ENCODE data around the gene CNST. TPM values are rescaled to one million over a fixed set of nuclear protein-coding genes. Genes with fewer than 3 reads are reported as not detected.

CNST gene
- total and polyA plus RNA-seq, 5 donors from 2014 or later, result 54.4 to 115 (median 66.6) TPM

DNA sequence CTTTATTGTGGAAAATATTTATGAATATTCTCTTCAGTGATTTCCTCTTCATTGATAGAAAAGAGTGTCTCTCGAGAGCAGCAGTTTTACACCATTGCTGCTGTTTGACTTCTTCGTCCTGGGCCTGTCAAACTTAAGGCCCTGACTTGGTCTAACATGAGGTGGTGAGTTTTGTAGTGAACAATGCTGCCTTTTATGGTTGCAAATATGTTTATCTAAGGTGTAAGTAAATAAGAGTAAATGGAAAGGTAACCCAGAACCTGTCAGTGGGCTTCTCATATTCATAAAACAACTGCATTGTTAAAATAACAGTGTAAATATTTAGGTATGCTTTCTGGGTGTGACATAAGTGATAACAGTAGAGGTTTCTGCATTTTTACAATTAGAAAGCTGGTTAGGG lies 95.2 kb downstream of the CNST start:
- ATAC-seq (ENCODE audit: low read depth in 2 of 2) (no peak), DNase-seq (no peak)
- H3K9me3 Mint-ChIP-seq, result no peaks in the 10 kb centered on the region
- no peak overlapping the region for H3K27ac Mint-ChIP-seq
- Histone ChIP-seq H3K4me1 (ENCODE audit: control insufficient read depth, insufficient read depth, low read length, poor library complexity, severe bottlenecking) (no peaks in the 10 kb centered on the region), H3K27ac (ENCODE audit: insufficient read depth, low read length, poor library complexity, severe bottlenecking) (no peak overlapping the region), H3K9me3 (ENCODE audit: control insufficient read depth in 2 of 2, low read length in 2 of 2) (no peaks in the 10 kb centered on the region), H3K4me3 (ENCODE audit: low read depth, low read length) (no peak overlapping the region), H3K27me3 (ENCODE audit: control insufficient read depth, insufficient read depth, low read length) (no peaks in the 10 kb centered on the region), H3K36me3 (ENCODE audit: control insufficient read depth, insufficient read depth, low read length) (peaks cover 62% of the 10 kb centered on the region)
- peaks cover 3 to 20% (median 11%) of the 10 kb centered on the region in 4 donors for H3K4me1 Mint-ChIP-seq
- peaks cover 26% of the 10 kb centered on the region for H3K36me3 Mint-ChIP-seq
- no peaks in the 10 kb centered on the region for H3K27me3 Mint-ChIP-seq
- H3K4me3 Mint-ChIP-seq, result no peak overlapping the region

DNA sequence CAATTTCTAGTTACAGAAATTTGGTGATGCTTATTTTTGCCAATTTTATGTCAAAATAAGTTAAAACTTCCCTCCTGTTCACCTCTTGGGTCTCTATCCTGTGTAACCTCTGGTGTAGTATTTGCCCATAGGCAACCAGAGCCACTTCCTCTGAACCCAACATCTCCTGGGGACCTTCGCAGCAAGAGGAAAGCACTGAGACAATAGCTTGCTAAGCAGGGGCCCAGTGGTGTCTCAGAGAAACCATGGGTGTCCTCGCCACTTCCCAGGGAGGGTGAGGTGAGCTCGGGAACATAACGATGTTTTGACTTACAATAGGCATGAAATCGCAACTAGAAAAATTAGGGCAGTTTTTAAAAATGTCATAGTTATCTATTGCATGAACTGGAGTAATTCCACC lies 101.5 kb downstream of the CNST start:
- H3K4me3 Mint-ChIP-seq, result no peak overlapping the region
- H3K27me3 Mint-ChIP-seq, result no peaks in the 10 kb centered on the region
- Histone ChIP-seq H3K4me3 (ENCODE audit: low read depth, low read length) (no peak overlapping the region), H3K9me3 (ENCODE audit: control insufficient read depth in 2 of 2, low read length in 2 of 2) (no peaks in the 10 kb centered on the region), H3K27ac (ENCODE audit: insufficient read depth, low read length, poor library complexity, severe bottlenecking) (no peak overlapping the region), H3K4me1 (ENCODE audit: control insufficient read depth, insufficient read depth, low read length, poor library complexity, severe bottlenecking) (no peaks in the 10 kb centered on the region), H3K27me3 (ENCODE audit: control insufficient read depth, insufficient read depth, low read length) (no peaks in the 10 kb centered on the region), H3K36me3 (ENCODE audit: control insufficient read depth, insufficient read depth, low read length) (peaks cover 45% of the 10 kb centered on the region)
- no peaks in the 10 kb centered on the region for H3K9me3 Mint-ChIP-seq
- ATAC-seq (ENCODE audit: low read depth in 2 of 2) (no peak), DNase-seq (no peak)
- peaks cover 40% of the 10 kb centered on the region for H3K36me3 Mint-ChIP-seq
- H3K27ac Mint-ChIP-seq, result peak overlapping the region in 1 of 3 donors; percentile 81
- peaks cover 2 to 13% (median 9%) of the 10 kb centered on the region in 4 donors for H3K4me1 Mint-ChIP-seq

DNA sequence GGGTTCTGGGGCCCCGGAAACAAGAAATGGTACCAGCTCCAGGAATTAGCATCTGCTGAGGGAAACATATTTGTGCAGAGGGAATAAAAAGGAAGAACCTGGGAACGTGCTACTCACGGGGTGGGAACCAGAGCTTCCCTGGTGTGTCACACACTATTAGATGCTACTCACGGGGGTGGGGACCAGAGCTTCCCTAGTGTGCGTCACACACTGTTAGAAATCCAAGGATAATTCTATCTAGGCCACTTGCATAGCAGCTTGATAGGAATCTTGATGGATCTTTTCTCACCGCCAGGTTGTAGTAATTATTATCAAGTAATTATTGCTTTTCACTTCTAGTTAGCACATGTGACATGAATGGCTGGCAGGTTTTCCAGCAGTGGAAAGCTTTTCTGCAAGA lies 103.4 kb downstream of the CNST start:
- DNase-seq (no peak), ATAC-seq (ENCODE audit: low read depth in 2 of 2) (no peak)
- Mint-ChIP-seq H3K27ac (no peak overlapping the region), H3K4me1 (peaks cover 2 to 13% (median 9%) of the 10 kb centered on the region in 4 donors), H3K4me3 (no peak overlapping the region), H3K36me3 (peaks cover 44% of the 10 kb centered on the region), H3K9me3 (no peaks in the 10 kb centered on the region), H3K27me3 (no peaks in the 10 kb centered on the region)
- no peaks in the 10 kb centered on the region for H3K9me3 ChIP-seq (ENCODE audit: control insufficient read depth in 2 of 2, low read length in 2 of 2)
- no peaks in the 10 kb centered on the region for H3K4me1 ChIP-seq (ENCODE audit: control insufficient read depth, insufficient read depth, low read length, poor library complexity, severe bottlenecking)
- H3K27ac ChIP-seq (ENCODE audit: insufficient read depth, low read length, poor library complexity, severe bottlenecking), result no peak overlapping the region
- no peak overlapping the region for H3K4me3 ChIP-seq (ENCODE audit: low read depth, low read length)
- H3K36me3 ChIP-seq (ENCODE audit: control insufficient read depth, insufficient read depth, low read length), result peaks cover 46% of the 10 kb centered on the region
- H3K27me3 ChIP-seq (ENCODE audit: control insufficient read depth, insufficient read depth, low read length), result no peaks in the 10 kb centered on the region

GRCh38 chr1:246674049-246674448 lies 107.8 kb downstream of the CNST start:
- H3K4me3 ChIP-seq (ENCODE audit: low read depth, low read length), result no peak overlapping the region
- no peak overlapping the region for H3K4me3 Mint-ChIP-seq
- peaks cover 0 to 2% (median 0%) of the 10 kb centered on the region in 7 donors for H3K9me3 Mint-ChIP-seq
- peaks cover 27% of the 10 kb centered on the region for H3K36me3 Mint-ChIP-seq
- no peaks in the 10 kb centered on the region for H3K4me1 Mint-ChIP-seq
- DNase-seq (no peak), ATAC-seq (ENCODE audit: low read depth in 2 of 2) (no peak)
- H3K27me3 ChIP-seq (ENCODE audit: control insufficient read depth, insufficient read depth, low read length), result no peaks in the 10 kb centered on the region
- H3K27ac ChIP-seq (ENCODE audit: insufficient read depth, low read length, poor library complexity, severe bottlenecking), result no peak overlapping the region
- no peaks in the 10 kb centered on the region for H3K27me3 Mint-ChIP-seq
- H3K36me3 ChIP-seq (ENCODE audit: control insufficient read depth, insufficient read depth, low read length), result peaks cover 10% of the 10 kb centered on the region
- H3K4me1 ChIP-seq (ENCODE audit: control insufficient read depth, insufficient read depth, low read length, poor library complexity, severe bottlenecking), result no peaks in the 10 kb centered on the region
- no peaks in the 10 kb centered on the region for H3K9me3 ChIP-seq (ENCODE audit: control insufficient read depth in 2 of 2, low read length in 2 of 2)
- no peak overlapping the region for H3K27ac Mint-ChIP-seq

DNA sequence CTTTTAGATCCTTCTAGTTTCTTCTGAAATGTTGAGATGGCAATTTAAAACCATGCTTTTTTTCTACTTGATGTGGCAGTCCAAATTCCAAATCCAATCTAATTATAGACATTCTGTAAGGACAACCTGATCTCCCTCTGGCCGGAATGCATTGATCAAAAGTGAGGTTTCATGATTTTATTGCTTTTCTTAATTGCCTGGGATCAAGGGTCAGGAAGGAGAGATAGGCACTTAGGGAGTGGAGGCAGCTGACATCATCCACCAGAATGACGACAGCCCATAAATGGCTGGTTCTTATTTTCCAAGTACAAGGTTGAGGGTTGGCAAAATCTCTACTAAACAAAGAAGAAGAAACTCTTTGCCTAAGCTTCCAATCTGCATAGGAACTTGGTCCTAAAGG lies 111.6 kb downstream of the CNST start:
- H3K4me1 Mint-ChIP-seq, result no peaks in the 10 kb centered on the region
- H3K27ac Mint-ChIP-seq, result no peak overlapping the region
- Histone ChIP-seq H3K36me3 (ENCODE audit: control insufficient read depth, insufficient read depth, low read length) (peaks cover 3% of the 10 kb centered on the region), H3K27me3 (ENCODE audit: control insufficient read depth, insufficient read depth, low read length) (no peaks in the 10 kb centered on the region), H3K9me3 (ENCODE audit: control insufficient read depth in 2 of 2, low read length in 2 of 2) (no peaks in the 10 kb centered on the region), H3K4me3 (ENCODE audit: low read depth, low read length) (no peak overlapping the region), H3K4me1 (ENCODE audit: control insufficient read depth, insufficient read depth, low read length, poor library complexity, severe bottlenecking) (no peaks in the 10 kb centered on the region), H3K27ac (ENCODE audit: insufficient read depth, low read length, poor library complexity, severe bottlenecking) (no peak overlapping the region)
- H3K27me3 Mint-ChIP-seq, result no peaks in the 10 kb centered on the region
- DNase-seq (no peak), ATAC-seq (ENCODE audit: low read depth in 2 of 2) (no peak)
- H3K4me3 Mint-ChIP-seq, result no peak overlapping the region
- H3K9me3 Mint-ChIP-seq, result peaks cover 0 to 2% (median 0%) of the 10 kb centered on the region in 7 donors
- H3K36me3 Mint-ChIP-seq, result peaks cover 11% of the 10 kb centered on the region

DNA sequence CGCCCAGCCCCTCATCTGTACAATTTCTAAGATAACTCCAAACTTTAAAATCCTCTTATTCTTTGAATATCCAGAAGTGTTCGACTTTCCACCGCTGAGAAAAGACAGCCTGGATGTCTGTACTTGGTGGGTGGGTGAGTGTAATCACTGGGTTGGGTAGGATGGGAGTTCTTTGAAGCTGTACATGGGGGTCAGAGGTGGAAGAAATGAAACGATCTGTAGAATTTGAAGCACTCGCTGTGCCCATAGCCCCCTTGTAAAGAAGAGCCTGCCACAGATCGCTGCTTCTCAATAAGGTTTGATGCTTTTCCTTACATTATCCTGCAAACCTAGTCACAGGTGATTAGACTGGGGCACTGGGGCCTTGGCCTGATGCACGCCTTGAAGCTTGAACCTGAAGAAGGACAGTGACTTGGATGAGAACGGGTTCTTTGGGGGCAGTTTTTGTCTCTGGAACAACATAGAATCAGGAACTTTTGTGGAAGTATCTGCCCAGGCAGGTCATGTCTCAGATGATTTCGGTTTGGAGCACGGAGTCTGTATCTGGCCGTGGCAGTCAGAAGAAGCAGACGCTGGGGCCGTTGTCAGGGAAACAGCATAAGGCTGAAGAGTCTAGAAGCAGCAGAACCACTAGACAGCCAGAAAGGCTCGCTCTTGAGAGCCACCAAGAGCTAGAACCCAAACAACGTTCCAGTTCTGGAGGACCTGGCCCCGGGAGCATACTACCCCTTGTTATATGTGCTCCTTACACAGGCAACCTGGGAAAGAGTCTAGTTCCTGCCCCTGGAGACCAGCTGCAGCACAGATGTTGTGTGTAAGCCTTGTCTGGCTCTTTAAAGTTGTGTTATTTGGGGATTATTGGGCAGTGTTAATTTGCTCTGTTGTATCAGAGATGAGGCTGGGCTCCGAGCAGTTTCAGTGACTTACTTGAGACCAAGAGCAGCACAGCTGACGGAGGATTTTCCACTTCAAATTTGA lies 112.8 kb downstream of the CNST start:
- H3K36me3 Mint-ChIP-seq, result peaks cover 11% of the 10 kb centered on the region
- H3K27ac Mint-ChIP-seq, result no peak overlapping the region
- Histone ChIP-seq H3K27me3 (ENCODE audit: control insufficient read depth, insufficient read depth, low read length) (no peaks in the 10 kb centered on the region), H3K9me3 (ENCODE audit: control insufficient read depth in 2 of 2, low read length in 2 of 2) (no peaks in the 10 kb centered on the region), H3K27ac (ENCODE audit: insufficient read depth, low read length, poor library complexity, severe bottlenecking) (no peak overlapping the region), H3K36me3 (ENCODE audit: control insufficient read depth, insufficient read depth, low read length) (no peaks in the 10 kb centered on the region), H3K4me1 (ENCODE audit: control insufficient read depth, insufficient read depth, low read length, poor library complexity, severe bottlenecking) (no peaks in the 10 kb centered on the region), H3K4me3 (ENCODE audit: low read depth, low read length) (no peak overlapping the region)
- peaks cover 0 to 2% (median 0%) of the 10 kb centered on the region in 7 donors for H3K9me3 Mint-ChIP-seq
- H3K4me1 Mint-ChIP-seq, result no peaks in the 10 kb centered on the region
- ATAC-seq (ENCODE audit: low read depth in 2 of 2), result no peak
- H3K4me3 Mint-ChIP-seq, result no peak overlapping the region
- DNase-seq, result no peak
- H3K27me3 Mint-ChIP-seq, result no peaks in the 10 kb centered on the region

GRCh38 chr1:246679794-246680177 lies 113.5 kb downstream of the CNST start:
- Histone ChIP-seq H3K4me3 (ENCODE audit: low read depth, low read length) (no peak overlapping the region), H3K36me3 (ENCODE audit: control insufficient read depth, insufficient read depth, low read length) (no peaks in the 10 kb centered on the region), H3K27me3 (ENCODE audit: control insufficient read depth, insufficient read depth, low read length) (no peaks in the 10 kb centered on the region), H3K9me3 (ENCODE audit: control insufficient read depth in 2 of 2, low read length in 2 of 2) (no peaks in the 10 kb centered on the region), H3K4me1 (ENCODE audit: control insufficient read depth, insufficient read depth, low read length, poor library complexity, severe bottlenecking) (no peaks in the 10 kb centered on the region), H3K27ac (ENCODE audit: insufficient read depth, low read length, poor library complexity, severe bottlenecking) (no peak overlapping the region)
- DNase-seq (no peak), ATAC-seq (ENCODE audit: low read depth in 2 of 2) (no peak)
- Mint-ChIP-seq H3K4me1 (no peaks in the 10 kb centered on the region), H3K4me3 (no peak overlapping the region), H3K9me3 (peaks cover 0 to 2% (median 0%) of the 10 kb centered on the region in 7 donors), H3K36me3 (peaks cover 17% of the 10 kb centered on the region), H3K27ac (no peak overlapping the region), H3K27me3 (no peaks in the 10 kb centered on the region)

DNA sequence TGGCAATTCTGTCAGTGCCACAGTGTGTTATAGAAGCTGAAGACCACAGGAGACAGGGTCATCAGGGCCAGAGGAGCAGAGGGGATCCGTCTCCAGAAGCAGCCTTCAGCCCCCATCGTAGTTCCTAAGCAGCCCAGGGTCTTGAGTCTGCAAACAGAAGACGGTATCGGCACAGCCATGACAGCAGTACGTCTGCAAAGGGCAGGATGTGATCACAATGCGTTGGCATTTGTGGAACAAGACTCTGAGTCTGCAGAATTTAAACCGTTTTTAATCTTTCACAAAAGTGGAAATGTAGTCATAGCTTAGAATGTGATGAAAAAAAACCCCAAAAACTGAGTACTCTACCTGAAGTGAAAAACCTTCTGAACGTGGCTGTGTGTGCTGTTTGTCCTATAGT lies 113.9 kb downstream of the CNST start:
- no peaks in the 10 kb centered on the region for H3K27me3 ChIP-seq (ENCODE audit: control insufficient read depth, insufficient read depth, low read length)
- Mint-ChIP-seq H3K4me3 (no peak overlapping the region), H3K36me3 (peaks cover 18% of the 10 kb centered on the region), H3K4me1 (no peaks in the 10 kb centered on the region), H3K9me3 (peaks cover 0 to 2% (median 0%) of the 10 kb centered on the region in 7 donors), H3K27me3 (no peaks in the 10 kb centered on the region), H3K27ac (no peak overlapping the region)
- no peaks in the 10 kb centered on the region for H3K36me3 ChIP-seq (ENCODE audit: control insufficient read depth, insufficient read depth, low read length)
- H3K9me3 ChIP-seq (ENCODE audit: control insufficient read depth in 2 of 2, low read length in 2 of 2), result no peaks in the 10 kb centered on the region
- DNase-seq (no peak), ATAC-seq (ENCODE audit: low read depth in 2 of 2) (no peak)
- H3K27ac ChIP-seq (ENCODE audit: insufficient read depth, low read length, poor library complexity, severe bottlenecking), result no peak overlapping the region
- no peaks in the 10 kb centered on the region for H3K4me1 ChIP-seq (ENCODE audit: control insufficient read depth, insufficient read depth, low read length, poor library complexity, severe bottlenecking)
- H3K4me3 ChIP-seq (ENCODE audit: low read depth, low read length), result no peak overlapping the region

Data from CD4-positive, CD25-positive, alpha-beta regulatory T cell (primary cell).